NCI-H345 treated with DMSO at 0.1 percent for 48 hours (cell line): Measurements from ENCODE around the gene CELA1.
"Not testable (repeated sequence)": the region's sequence is repeated elsewhere in the genome, so short reads cannot be mapped to it uniquely, and the experiment has no call there.

Experiments
- DNase-seq: peaks from one replicate; lab custom pipeline; 2025; ENCODE audit not compliant: unreplicated experiment; lab: John Stamatoyannopoulos, UW

CELA1 gene

GRCh38 chr12:51345681-51346080 lies 798 bp downstream of the CELA1 start:
- DNase-seq = no peak

DNA sequence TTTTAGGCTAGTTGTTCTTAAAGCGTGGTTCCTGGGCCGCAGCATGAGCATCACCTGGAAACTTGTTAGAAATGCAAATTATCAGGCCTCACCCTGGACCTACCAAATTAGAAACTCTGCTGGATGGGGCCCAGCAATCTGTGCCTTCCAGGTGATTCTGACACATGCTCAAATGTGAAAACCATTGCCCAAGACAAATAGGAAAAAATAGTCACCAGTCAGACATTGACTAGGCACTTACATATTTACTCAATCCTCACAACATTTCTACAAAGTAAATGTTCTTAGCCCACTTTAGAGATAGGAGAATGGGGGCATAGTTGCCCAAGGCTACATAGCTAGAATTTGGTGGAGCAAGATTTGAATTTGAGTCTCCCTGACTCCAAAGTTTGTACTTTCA lies 3.3 kb downstream of the CELA1 start:
- no peak for DNase-seq

DNA sequence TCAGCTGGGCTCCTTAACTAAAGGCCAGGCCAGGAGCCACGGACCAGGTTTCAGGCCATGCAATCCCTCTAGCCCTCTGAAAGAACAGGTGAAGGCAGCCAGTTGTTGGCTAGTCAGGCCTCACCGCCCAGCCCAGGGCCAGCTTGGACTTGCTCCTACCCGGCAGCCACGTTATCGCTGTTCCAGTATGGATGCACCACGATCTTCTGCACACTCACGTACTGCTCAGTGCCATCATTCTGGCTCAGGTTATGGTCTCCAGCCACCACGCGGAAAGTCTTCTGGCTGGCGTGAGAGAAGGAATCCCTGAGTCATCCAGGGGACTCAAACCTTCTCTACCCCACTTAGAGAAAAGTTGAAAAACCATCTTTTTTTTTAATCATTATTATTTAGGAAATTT lies 4.1 kb downstream of the CELA1 start:
- DNase-seq = no peak

DNA sequence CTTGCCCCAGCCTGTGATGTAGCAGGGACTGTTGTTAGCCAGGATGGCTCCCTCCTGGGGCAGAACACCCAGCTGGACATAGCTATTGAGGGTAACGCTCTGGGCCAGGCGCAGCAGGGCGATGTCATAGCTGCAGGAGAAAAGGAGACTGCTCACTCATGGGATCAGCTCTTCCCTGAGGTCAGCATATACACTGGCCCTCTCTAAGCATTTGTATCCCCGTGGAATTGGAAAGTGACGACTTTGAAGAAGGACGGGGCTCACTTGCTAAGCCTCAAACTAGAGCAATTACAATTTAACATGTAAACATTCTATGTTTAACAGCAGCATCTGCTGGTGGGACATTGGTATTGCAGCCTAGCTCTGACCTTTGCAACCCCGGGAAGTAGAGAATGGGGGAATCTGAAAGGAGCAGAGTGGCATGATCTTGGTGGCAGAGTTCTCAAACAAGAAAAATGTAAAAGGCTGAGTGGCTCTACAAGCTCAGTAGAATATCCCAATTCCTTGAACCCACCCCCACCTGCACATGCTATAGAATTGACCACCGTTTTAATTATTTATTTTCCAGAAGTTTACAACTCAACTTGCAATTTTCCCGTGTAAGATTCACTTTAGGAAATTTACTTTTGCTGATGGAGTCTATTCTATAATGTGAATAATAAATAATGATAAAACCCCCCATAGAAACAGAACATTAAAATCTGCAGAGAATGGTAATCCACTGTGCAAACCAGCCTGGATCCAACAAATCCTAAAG lies 5.0 kb downstream of the CELA1 start:
- DNase-seq = peak; percentile 63

GRCh38 chr12:51339750-51340149 lies 6.7 kb downstream of the CELA1 start:
- DNase-seq = no peak

- DNase-seq = not testable (repeated sequence)
These were observed 9.1 kb downstream of the CELA1 start for GRCh38 chr12:51337336-51337735.

DNA sequence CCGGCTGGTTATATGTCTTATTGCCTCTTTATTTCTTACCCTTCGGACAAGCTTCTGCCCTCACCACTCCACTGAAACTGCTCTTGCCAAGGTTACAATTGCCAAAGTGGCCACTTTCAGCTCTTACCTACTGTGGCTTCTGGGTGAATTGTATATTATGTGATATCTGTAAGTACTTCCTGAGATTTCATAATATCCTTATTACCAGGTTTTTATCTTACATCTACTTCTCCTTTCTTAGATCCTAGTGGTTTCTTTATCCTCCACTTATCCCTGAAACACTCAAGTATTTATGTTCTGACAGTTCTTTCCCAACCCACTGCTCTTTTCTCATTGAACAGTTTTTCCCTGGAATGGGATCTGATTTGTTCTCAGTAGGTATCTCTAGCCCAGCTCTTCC lies 10.5 kb downstream of the CELA1 start:
- no peak for DNase-seq

GRCh38 chr12:51334764-51335163 lies 11.7 kb downstream of the CELA1 start:
- DNase-seq = no peak

- no peak for DNase-seq
These were observed 12.9 kb downstream of the CELA1 start for GRCh38 chr12:51333536-51333935.

DNA sequence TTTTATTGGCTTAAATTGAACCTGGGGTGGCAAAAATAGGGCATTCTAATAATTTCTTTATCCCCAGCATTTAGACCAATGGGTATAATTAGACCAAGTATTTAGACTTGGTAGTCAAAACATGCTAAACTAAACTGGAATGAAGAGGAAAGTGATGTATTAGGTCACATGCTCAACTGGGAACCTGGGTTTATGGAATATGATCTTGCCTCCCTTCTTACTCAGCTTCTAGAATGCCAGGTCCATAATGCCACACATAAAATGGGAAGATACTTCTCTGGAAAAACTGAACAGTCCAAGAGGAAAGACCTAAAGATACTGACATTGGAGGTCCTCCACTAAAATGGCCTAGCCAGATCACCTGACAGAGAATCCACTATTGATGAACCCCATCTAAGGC lies 16.3 kb downstream of the CELA1 start:
- DNase-seq = no peak

DNA sequence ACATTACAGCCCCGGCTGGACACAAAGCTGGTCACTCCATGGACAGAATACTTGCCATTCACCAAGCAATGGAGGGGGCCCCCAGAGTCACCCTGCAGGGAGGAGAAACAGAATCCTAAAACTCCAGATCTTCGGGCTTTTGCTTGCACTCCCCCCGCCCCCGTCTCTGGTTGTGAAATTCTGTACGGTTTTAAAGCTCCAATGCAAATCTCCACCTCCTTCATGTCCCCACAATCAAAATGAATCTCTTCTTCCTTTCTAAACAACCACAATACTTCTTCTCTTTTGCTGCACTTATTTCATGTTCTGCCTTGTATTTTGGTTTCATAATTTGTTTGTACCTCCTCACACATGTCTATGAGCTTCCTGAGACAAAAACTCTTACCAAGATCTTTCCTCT lies 16.7 kb downstream of the CELA1 start:
- no peak for DNase-seq

GRCh38 chr12:51328587-51328986 lies 17.9 kb downstream of the CELA1 start:
- no peak for DNase-seq

DNA sequence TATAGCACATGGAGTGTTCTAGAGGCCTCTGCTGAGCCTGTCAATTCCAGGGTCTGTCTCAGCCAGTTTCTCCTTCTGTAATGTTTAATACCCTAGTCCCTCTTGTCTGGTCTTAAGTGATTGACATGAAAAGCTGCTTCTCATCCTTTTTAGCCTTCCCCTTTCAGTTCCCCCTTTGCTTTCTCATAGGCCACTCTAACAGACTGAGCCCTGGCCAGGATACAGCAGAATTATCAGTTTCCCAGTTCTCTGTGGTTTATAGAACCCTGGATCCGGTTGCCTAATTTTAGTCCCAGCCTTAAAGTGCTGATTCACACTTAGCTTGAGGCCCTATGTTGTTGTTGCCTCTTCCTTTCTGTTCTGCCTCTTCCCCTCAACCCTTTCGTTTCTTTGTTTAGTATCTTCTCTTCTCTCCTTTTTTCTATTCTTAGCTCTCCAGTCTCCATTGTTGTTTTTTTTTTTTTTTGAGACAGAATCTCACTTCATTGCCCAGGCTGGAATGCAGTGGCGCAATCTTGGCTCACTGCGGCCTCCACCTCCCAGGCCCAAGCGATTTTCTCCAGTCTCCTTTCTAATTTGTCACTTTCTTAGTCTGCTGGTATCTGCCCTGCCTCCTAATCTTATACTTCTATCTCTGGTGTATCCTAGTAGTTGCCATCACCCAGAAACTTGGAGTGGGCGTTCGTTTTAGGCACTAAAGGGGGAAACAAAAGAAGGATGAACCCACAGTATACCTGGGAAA lies 19.6 kb downstream of the CELA1 start:
- DNase-seq = no peak

GRCh38 chr12:51324953-51325352 lies 21.5 kb downstream of the CELA1 start:
- no peak for DNase-seq

DNA sequence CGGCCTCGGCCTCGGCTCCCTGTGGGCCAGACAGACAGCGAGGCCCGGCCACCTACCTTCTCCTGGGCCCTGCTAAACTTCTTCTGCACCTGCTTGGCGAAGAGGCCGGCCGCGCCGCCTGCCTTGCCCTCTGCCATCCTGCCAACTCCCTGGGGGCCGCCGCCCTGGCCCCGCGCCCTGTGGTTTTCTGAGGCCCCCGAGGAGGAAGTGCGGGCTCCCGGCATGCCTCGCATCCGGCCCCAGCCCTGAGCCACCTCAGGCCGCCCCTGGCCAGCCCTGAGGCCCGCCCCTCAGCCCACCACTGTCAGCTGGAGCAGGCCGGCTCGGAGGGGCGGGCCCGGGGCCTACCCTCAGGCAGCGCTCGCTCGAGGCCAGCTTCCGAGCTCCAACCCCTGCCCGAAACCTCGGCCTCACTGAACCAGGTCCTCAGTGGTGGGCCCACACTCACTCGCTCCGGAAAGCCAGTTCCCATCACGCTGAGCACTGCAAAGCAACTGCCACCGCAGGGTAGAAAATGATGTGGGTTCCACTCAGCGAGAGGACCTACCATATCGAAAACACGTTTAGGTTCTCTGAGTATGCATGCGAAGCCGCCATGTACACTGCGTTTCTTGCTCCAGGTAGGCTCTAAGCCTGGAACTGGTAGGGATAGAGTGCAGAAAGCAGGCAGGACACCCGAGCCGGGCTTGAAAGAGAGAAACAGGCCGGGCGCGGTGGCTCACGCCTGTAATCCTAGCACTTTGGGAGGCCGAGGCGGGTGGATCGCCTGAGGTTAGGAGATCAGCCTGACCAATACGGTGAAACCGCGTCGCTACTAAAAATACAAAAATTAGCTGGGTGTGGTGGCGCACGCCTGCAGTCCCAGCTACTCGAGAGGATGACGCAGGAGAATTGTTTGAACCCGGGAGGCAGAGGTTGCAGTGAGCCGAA lies 22.2 kb downstream of the CELA1 start, which contains the start of gene BIN2:
BIN2 (minus strand) TSS at position 209 of the 930 bp plus-strand sequence; CDS start at position 137, 72 bp downstream.
- DNase-seq = no peak

GRCh38 chr12:51323317-51323960 lies 23.0 kb downstream of the CELA1 start:
- DNase-seq = no peak

DNA sequence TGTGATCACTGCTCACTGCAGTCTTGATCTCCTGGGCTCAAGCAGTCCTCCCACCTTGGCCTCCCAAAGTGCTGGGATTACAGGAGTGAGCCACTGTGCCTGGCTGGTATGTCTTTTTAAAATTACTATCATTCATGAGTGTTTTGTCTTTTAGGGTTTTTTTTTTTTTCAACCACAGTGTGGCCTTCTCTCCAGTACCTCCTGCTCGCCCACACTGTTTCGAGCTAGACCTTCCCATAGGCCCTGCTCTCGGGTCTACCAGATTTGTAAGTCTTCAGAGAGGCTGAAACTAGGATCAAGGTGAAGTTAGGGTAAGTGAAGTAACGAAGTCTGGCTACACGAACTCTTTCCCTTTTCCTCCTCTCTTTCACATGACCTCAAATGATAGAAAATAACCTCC lies 24.0 kb downstream of the CELA1 start:
- no peak for DNase-seq

DNA sequence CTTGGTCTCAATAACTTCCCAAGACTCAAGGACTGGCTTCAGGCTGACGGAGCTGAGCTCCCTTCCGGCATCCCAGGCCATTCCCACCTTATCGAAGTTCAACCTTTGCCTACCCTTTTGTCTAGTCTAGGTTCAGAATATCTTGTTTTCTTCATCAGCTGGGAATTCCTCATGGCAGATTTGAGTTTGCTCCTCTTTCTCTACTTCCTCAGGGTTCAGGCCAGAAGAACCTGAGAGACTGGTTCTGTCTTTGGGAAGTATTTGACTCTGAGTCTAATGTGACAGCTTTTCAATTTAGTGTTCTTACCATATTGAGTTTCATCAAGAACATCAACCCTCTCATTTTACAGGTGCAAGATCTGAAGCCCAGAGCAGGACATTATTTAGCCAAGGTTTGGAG lies 24.6 kb downstream of the CELA1 start:
- DNase-seq = no peak

DNA sequence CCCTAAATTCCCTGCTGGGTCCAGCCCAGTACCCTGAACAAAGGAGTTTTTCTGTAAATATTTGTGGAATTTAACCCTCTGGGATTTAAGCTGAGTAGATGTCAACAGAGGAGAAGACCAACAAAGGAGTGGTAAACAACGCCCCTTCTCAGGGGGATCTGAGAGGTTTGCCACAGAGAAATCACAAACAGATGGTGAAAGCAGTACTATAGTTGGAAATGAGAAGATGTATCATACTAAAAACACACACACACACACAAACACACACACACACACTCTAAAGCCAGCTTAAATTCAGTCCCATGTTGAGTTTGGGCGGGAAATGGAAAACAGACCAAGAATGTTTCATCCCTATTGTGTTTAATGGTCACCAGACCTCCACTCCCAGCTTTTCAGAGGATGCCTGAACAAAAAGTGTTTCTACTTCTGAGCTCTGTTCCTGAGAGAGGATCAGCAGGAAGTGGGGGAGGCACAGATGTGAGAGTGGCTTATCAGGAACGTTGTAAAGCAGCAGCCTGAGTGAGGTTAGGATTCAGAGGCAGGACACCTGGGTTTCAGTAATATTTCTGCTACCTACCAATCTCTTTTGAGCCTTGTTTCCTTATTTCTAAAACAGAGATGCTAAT lies 25.7 kb downstream of the CELA1 start:
- DNase-seq = peak; percentile 29

DNA sequence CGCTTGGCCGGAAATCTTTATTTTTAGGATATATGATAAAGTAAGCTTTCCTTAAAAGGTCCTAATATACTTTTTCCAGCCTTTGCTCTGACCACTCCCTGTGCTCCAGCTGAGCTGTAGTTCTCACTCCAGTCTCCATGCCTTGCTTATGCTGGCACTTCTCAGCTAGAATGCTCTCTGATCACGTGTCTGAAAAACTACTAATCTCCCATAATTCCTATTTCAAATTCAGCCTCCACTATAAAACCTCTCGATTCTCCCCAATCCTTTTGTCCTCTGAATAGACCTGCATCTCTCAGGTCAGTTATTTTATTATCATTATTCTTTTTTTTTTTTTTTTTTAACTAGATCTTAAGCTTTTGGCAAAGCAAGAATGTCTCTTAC lies 26.2 kb downstream of the CELA1 start:
- DNase-seq = no peak
